ENCODE results near the gene MYO5A.

MYO5A gene

GRCh38 chr15:52259503-52259902 is 269.2 kb downstream of the MYO5A start:
- in situ Hi-C loops (cut with MboI; ENCODE audit: low sequenced_read_pairs, unreplicated experiment), result no loop called here
- no peak for DNase-seq (ENCODE audit: low spot score)
- TF ChIP-seq CTCF (IDR thresholded peaks at IDR 0.05; ENCODE audit: borderline replicate concordance, control extremely low read depth, extremely low read depth, insufficient read depth, missing control alignments), result no peak

- no peak for TF ChIP-seq CTCF (IDR thresholded peaks at IDR 0.05; ENCODE audit: borderline replicate concordance, control extremely low read depth, extremely low read depth, insufficient read depth, missing control alignments)
- in situ Hi-C loops (cut with MboI; ENCODE audit: low sequenced_read_pairs, unreplicated experiment), result no loop called here
Observed at GRCh38 chr15:52258461-52258860, 270.2 kb downstream of the MYO5A start.

GRCh38 chr15:52257734-52258062 is 271.0 kb downstream of the MYO5A start:
- DNase-seq (ENCODE audit: low spot score), result no peak
- in situ Hi-C loops (cut with MboI; ENCODE audit: low sequenced_read_pairs, unreplicated experiment), result no loop called here
- no peak for TF ChIP-seq CTCF (IDR thresholded peaks at IDR 0.05; ENCODE audit: borderline replicate concordance, control extremely low read depth, extremely low read depth, insufficient read depth, missing control alignments)

More at GRCh38 chr15:52258461-52258860, 270.2 kb downstream of the MYO5A start:
- no peak for DNase-seq (ENCODE audit: low spot score)
